ENCODE data around the gene COMT. TPM values are rescaled to one million over a fixed set of nuclear protein-coding genes. Genes with fewer than 3 reads are reported as not detected.

COMT gene
- total and polyA plus RNA-seq, 9 of the 15 experiments (the other 6 are each of a cell fraction or from before 2014, with no cell fraction given): 12.5 to 351 (median 155) TPM

- TF ChIP-seq CCNT2 (IDR thresholded peaks at IDR 0.05; ENCODE audit: borderline replicate concordance, extremely low read depth, insufficient read length, low read depth, low read length) (peak; percentile 11), ARHGAP35 (IDR thresholded peaks at IDR 0.05; ENCODE audit: partially characterized antibody) (peak; percentile 21), SRSF1 (IDR thresholded peaks at IDR 0.05; ENCODE audit: low read depth, low read length) (0 out of 2 replicates have a peak, but pooled peaks have one; percentile 53), PTBP1 (IDR thresholded peaks at IDR 0.05; ENCODE audit: low read depth, low read length) (peak; percentile 28; the same call in 1 of the 2 replicates), THRB (CRISPR knock-in tag; conservative IDR thresholded peaks at IDR 0.05) (no peak), ZNF318 (IDR thresholded peaks at IDR 0.05; ENCODE audit: borderline replicate concordance in 1 of 2, low read depth in 1 of 2) (no peak), TBP (optimal IDR thresholded peaks at IDR 0.05; ENCODE audit: low read depth, low read length) (no peak), SETDB1 (IDR thresholded peaks at IDR 0.05; ENCODE audit: low read length) (peak; percentile 74), KLF10 (CRISPR knock-in tag; IDR thresholded peaks at IDR 0.05) (peak; percentile 20; the same call in 1 of the 2 replicates), CREB1 (IDR thresholded peaks at IDR 0.05) (0 out of 2 replicates have a peak, but pooled peaks have one; percentile 17), CREB1 (CRISPR knock-in tag; IDR thresholded peaks at IDR 0.05) (no peak), ZNF445 (CRISPR knock-in tag; IDR thresholded peaks at IDR 0.05; ENCODE audit: low read depth) (no peak), TAF15 (IDR thresholded peaks at IDR 0.05; ENCODE audit: low read depth, low read length) (0 out of 2 replicates have a peak, but pooled peaks have one; percentile 61), RUNX1 (IDR thresholded peaks at IDR 0.05; ENCODE audit: low read depth) (peak; percentile 65; the same call in 1 of the 2 replicates), ZNF449 (CRISPR knock-in tag; IDR thresholded peaks at IDR 0.05) (no peak), PHF8 (IDR thresholded peaks at IDR 0.05; ENCODE audit: borderline replicate concordance, low read length) (peak; percentile 44; the same call in 1 of the 2 replicates)
These were observed 18.3 kb downstream of the COMT start (continued) for GRCh38 chr22:19959587-19960490.
